ENCODE measurements around the gene NPAS3. TPM values are rescaled to one million over a fixed set of nuclear protein-coding genes. Genes with fewer than 3 reads are reported as not detected.

NPAS3 gene
- total and polyA plus RNA-seq, 2 of the 8 experiments (the other 6 are each of a cell fraction or from before 2014, with no cell fraction given), result 0.11 to 0.60 TPM

- TF ChIP-seq TAF7 (optimal IDR thresholded peaks at IDR 0.05; ENCODE audit: borderline replicate concordance, low read depth, low read length), result no peak
- no peak for TF ChIP-seq PHF8 (conservative IDR thresholded peaks at IDR 0.05; ENCODE audit: low read depth, low read length)
- TF ChIP-seq EZH2 (IDR thresholded peaks at IDR 0.05; ENCODE audit: low read depth, low read length, severe bottlenecking), result no peak
- no peak for TF ChIP-seq CTCF (IDR thresholded peaks at IDR 0.05; ENCODE audit: control extremely low read depth in 1 of 3, insufficient read depth in 1 of 3, low read depth in 1 of 3, low read length in 3 of 3)
- TF ChIP-seq KDM4A (IDR thresholded peaks at IDR 0.05; ENCODE audit: low read depth, low read length, severe bottlenecking), result no peak
- TF ChIP-seq BRCA1 (IDR thresholded peaks at IDR 0.05; ENCODE audit: low read depth, low read length), result no peak
Measured at GRCh38 chr14:33335366-33335765, 396.7 kb downstream of the NPAS3 start (continued).

Data from H1 (cell line).